ENCODE data around the gene IFT22. TPM values are rescaled to one million over a fixed set of nuclear protein-coding genes. Genes with fewer than 3 reads are reported as not detected.
"Not testable (repeated sequence)": the region's sequence is repeated elsewhere in the genome, so short reads cannot be mapped to it uniquely, and the experiment has no call there.

IFT22 gene
- total and polyA plus RNA-seq, 9 donors = 21.8 to 61.3 (median 27.8) TPM

GRCh38 chr7:101300465-101301376 lies 20.9 kb downstream of the IFT22 start:
- no peak for DNase-seq
- intact Hi-C loops (cut with DNase I) = no loop called here
- WGBS, 3 donors = 58 to 64% (median 63%) methylated on average over 16 of the region's 16 CpGs
- Histone ChIP-seq H3K27ac (no peak overlapping the region), H3K36me3 (no peaks in the 10 kb centered on the region), H3K4me1 (ENCODE audit: insufficient read depth) (no peaks in the 10 kb centered on the region), H3K27me3 (peaks cover 5% of the 10 kb centered on the region), H3K9me3 (peaks cover 0 to 46% of the 10 kb centered on the region in 2 donors), H3K4me3 (no peak overlapping the region)
- TF ChIP-seq CTCF (IDR thresholded peaks at IDR 0.05) = no peak
- no peak for TF ChIP-seq POLR2A (IDR thresholded peaks at IDR 0.05)
- TF ChIP-seq EP300 (IDR thresholded peaks at IDR 0.05) = no peak

DNA sequence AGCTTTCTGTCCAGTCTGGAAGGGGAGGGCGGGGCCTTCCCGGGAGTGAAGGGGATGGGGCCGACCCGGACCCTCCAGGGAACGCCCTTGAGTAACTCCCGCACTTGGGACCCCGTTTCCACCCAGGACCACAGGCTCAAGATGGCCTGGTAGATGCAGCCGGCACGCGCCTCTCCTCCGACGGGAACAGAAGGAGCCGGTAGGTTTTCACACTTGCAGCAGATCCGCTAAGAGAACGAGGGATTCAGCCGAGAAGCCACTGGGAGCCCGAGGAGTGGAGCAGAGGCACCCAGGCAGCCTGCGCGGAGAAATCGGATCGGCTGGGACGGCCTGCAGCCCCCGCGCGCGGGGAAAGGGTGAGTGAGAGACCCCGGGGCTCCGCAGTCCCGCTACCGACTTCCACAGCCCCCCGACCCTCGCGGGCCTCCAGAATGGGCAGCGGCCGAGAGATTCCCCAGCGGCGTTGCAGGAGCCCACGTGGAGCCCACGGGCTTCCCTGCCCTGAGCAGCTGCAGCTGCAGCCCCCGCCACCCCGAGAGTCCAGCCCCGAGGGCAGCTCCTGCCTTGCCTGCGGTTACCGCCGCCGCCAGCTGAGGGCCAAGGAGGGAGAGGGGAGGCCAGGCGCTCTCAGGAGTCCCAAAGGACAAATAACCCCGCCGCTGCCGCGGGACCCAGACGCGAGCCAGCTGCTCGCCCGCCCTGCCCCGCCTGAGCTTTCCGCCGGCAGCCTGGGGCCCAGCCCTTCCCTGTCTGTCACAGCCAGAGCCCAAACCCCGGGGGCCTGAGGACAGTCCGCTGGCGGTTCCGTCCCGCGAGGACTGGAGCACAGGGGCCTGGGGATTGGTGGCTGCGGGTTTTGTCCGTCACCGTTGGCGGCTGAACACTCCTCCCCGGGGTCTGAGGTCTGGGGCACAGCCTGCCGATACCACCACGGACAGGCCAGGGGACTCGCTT lies 21.8 kb downstream of the IFT22 start:
- H3K9me3 ChIP-seq = peaks cover 0 to 44% of the 10 kb centered on the region in 2 donors
- TF ChIP-seq POLR2A (IDR thresholded peaks at IDR 0.05) (no peak), CTCF (IDR thresholded peaks at IDR 0.05) (no peak), EP300 (IDR thresholded peaks at IDR 0.05) (no peak)
- H3K4me3 ChIP-seq = no peak overlapping the region
- no peaks in the 10 kb centered on the region for H3K4me1 ChIP-seq (ENCODE audit: insufficient read depth)
- intact Hi-C loops (cut with DNase I) = loop anchor here in 1 of 4 donors (10.0 kb wide), 1 partner anchor 405 kb away; the partner anchor contains the start of gene ACHE
- peaks cover 5% of the 10 kb centered on the region for H3K27me3 ChIP-seq
- H3K27ac ChIP-seq = no peak overlapping the region
- H3K36me3 ChIP-seq = no peaks in the 10 kb centered on the region
- WGBS, 3 donors = 2 to 3% (median 2%) methylated on average over 56 to 72 of the region's 72 CpGs
- no peak for DNase-seq

DNA sequence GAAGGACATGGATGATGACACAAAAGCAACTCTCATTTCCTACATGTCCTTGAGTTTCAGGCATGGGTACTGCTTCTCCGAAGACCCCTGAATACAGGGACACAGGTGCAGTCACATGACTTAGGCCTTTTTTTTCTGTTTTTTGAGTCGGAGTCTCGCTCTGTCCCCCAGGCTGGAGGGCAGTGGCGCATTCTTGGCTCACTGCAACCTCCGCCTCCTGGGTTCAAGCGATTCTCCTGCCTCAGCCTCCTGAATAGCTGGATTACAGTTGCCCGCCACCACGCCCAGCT lies 26.8 kb downstream of the IFT22 start:
- intact Hi-C loops (cut with DNase I) = loop anchor here in 1 of 4 donors (10.0 kb wide), 1 partner anchor 400 kb away; the partner anchor contains the start of gene ACHE
- TF ChIP-seq POLR2A (IDR thresholded peaks at IDR 0.05) = no peak
- no peak for TF ChIP-seq EP300 (IDR thresholded peaks at IDR 0.05)
- no peak for TF ChIP-seq CTCF (IDR thresholded peaks at IDR 0.05)
- Histone ChIP-seq H3K27me3 (no peaks in the 10 kb centered on the region), H3K36me3 (no peaks in the 10 kb centered on the region), H3K4me3 (no peak overlapping the region), H3K4me1 (ENCODE audit: insufficient read depth) (no peaks in the 10 kb centered on the region), H3K27ac (no peak overlapping the region), H3K9me3 (no peaks in the 10 kb centered on the region)
- WGBS, 3 donors = 76 to 84% (median 80%) methylated on average over 8 of the region's 8 CpGs
- DNase-seq = no peak

DNA sequence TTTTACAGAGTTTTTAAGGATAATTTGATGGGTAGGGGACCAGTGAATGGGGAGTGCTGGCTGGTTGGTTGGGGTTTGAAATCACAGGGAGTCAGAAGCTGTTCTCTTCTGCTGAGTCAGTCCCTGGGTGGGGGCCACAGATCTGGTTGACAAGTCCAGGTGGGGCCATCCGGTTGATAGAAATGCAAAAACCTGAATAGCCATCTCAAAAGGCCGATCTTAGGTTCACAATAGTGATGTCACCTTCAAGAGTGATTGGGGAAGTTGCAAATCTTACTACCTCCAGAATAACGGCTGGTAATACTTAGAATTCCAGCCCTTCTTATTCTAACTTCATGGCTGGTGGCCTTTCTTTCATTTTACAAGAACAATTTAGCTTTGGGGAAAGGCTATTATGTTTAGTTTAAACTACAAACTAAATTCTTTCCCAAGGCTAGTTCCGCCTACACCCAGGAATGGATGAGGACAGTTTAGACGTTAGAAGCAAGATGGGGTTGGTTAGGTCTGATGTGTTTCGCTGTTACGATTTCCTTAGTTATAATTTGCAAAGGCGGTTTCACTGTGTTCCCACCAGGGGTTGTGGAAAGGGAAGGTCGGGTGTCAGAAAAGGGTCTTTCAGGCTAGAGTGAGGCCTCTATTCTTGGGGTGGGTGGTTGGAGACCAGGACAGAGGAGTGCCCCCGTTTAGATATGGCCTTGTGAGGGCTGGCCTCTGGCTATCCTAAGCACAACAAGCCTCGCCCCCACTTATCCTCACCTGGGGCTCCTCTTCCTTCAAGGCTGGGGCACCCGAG lies 27.4 kb downstream of the IFT22 start:
- no peak overlapping the region for H3K27ac ChIP-seq
- DNase-seq = no peak
- intact Hi-C loops (cut with DNase I) = loop anchor here in 1 of 4 donors (10.0 kb wide), 1 partner anchor 399 kb away; the partner anchor contains the start of gene ACHE
- no peaks in the 10 kb centered on the region for H3K4me1 ChIP-seq (ENCODE audit: insufficient read depth)
- H3K36me3 ChIP-seq = no peaks in the 10 kb centered on the region
- WGBS, 3 donors = 38 to 45% (median 43%) methylated on average over 12 of the region's 12 CpGs
- H3K27me3 ChIP-seq = no peaks in the 10 kb centered on the region
- no peak overlapping the region for H3K4me3 ChIP-seq
- TF ChIP-seq CTCF (IDR thresholded peaks at IDR 0.05) (no peak), EP300 (IDR thresholded peaks at IDR 0.05) (no peak), POLR2A (IDR thresholded peaks at IDR 0.05) (no peak)
- no peaks in the 10 kb centered on the region for H3K9me3 ChIP-seq

DNA sequence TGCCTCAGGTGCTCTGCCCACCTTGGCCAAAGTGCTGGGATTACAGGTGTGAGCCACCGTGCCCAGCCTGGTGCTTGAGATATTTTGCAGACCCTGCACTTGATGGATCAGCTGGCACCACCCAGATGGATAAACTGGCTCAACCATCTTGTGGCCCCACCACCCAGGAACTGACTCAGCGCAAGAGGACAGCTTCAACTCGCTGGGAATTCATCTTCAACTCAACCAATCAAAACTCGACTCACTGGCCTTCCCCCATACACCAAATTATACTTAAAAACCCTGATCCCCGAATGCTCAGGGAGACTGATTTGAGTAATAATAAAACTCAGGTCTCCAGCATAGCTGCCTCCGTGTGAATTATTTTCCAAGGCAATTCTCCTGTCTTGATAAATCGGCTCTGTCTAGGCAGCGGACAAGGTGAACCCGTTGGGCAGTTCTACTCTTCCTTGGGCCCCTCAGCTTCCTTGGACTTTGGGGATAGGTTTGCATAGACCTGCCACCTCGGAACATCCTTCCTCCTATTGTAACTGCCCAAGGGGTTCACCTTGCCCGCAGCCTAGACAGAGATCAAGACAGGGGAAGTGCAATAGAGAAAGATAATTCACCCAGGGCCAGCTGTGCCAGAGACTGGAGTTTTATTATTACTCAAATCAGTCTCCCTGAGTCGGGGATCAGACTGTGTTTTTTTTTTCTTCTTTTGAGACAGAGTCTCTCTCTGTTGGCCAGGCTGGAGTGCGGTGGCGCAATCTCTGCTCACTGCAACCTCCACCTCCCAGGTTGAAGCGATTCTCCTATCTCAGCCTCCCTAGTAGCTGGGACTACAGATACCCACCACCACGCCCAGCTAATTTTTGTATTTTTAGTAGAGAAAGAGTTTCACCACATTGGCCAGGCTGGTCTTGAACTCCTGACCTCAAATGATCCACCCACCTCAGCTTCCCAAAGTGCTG lies 28.3 kb downstream of the IFT22 start:
- H3K9me3 ChIP-seq; DNase-seq; H3K36me3 ChIP-seq; H3K4me1 ChIP-seq (ENCODE audit: insufficient read depth); H3K4me3 ChIP-seq; H3K27ac ChIP-seq; H3K27me3 ChIP-seq: not testable (repeated sequence)
- intact Hi-C loops (cut with DNase I) = loop anchor here in 1 of 4 donors (10.0 kb wide), 1 partner anchor 399 kb away; the partner anchor contains the start of gene ACHE
- 42 to 47% (median 45%) methylated on average over 16 of the region's 16 CpGs for WGBS, 3 donors
